C4-2B (cell line): Measurements from ENCODE around the gene AUTS2.

ENCODE experiments used
- CTCF ChIP-seq: fragments of 450-650 bp; conservative IDR thresholded peaks from 2 replicates; pipeline ENCODE4 v1.5.1; 2017; ENCODE audit warnings: mild to moderate bottlenecking
- ZFX ChIP-seq: fragments of 450-650 bp; IDR thresholded peaks from 2 replicates; pipeline ENCODE4 v1.6.1; 2017

DNA sequence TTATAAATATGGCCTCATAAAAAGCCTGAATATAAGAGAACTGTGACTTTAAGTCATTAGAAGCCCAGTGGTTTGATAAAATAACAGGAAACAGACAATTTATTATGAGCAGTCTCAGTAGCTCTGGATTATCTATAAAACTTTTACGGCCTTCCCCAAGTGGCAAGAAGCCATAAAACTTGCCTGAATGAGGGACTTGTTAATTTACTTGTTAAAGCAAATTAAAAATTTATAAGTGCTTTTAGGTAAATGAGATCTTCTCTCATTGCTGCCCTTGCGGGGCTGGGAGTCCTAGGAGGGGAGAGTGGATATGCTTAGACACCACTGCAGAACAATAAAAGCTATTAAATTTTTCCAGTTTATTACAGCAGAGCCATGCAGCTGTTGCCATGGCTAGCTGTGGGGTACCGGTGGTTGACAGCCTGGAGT lies 499.9 kb downstream of the AUTS2 start:
- no peak for TF ChIP-seq CTCF
- TF ChIP-seq ZFX: no peak
